ENCODE results near the gene DHRS12.
A peak's percentile ranks its signal among the peaks of the same experiment; 100 is the strongest.

The DHRS12 gene

DNA sequence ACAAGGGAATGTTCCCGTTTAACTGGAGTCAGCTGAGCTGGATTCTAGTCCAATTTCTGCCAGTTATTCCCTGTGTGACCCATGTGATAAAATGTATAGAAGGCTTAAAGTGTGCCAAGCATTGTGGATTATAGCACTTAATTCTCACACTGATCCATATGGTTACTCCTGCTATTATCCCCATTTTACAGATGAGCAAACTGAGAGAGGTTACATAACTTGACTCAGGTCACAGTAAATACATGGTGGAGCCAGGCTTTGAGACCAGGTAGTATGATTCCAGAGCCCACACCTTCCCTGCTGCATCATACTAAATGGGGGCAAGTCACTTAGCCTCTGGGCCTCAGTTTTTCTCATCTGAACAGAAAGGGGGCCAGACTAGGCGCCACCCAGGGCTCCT is 2.0 kb upstream of the DHRS12 start:
- no peak for DNase-seq

DNA sequence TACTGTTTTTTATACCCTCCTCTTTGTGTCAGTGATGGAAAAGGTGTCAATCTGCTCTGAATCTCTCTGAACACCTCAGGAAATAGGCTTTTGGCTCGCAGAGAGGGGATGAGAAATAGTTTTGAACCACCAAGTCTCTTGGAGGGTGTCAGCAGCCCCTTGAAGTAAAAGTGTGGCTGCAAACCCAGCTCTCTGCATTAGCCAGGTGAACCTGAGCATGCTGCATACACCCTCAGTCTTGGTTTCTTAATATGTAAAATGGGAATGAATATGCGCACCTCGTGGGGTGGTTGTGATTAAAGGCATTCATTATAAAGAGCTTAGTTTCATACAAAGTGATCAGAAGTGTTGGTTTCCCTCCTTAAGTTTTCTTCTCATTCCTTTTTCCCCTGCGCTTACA is 1.4 kb upstream of the DHRS12 start:
- DNase-seq, result no peak

DNA sequence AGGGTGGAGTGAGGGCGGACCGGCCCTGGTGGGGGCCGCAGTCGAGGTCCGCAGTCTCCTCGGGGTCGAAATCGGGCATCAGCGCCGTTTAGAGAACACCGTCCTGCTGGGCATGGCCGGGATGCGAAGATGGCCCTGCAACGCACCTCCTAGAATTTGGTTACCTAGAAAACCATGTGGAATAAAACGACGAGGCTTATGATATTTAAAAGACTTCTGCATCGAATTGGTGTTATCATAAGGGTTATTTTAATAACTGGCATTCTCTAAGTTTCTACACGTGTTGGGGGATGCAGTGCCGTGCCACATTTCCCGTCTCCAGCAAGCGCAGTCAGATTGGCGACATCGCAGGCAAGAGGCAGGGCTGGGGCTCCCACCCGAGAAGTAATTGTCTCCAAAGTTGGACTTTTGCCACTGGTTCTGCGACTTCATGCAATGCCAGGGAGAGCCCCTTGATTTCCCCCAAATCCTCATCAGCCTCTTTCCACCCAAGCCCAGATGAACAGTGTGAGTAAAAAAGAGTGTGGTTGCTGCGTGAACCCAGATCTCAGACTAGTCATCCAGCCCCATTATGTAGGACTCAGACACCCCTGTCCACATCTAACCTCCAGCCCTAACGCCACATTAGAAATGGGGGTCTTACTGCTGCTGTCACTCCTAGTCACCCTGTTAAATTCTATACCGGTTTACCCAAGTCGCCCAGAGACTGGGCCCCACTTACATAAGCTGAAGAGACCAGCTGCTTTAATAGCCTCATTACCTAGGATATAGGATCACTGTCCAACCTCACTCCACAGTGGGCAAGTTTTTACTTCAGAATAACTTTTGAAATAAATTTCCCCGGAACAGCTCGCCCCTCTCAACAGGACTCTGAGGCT is 571 bp upstream of the DHRS12 start:
- no peak for DNase-seq

- no peak for DNase-seq
Measured at GRCh38 chr13:51802631-51803418, 1.1 kb downstream of the DHRS12 start.

DNA sequence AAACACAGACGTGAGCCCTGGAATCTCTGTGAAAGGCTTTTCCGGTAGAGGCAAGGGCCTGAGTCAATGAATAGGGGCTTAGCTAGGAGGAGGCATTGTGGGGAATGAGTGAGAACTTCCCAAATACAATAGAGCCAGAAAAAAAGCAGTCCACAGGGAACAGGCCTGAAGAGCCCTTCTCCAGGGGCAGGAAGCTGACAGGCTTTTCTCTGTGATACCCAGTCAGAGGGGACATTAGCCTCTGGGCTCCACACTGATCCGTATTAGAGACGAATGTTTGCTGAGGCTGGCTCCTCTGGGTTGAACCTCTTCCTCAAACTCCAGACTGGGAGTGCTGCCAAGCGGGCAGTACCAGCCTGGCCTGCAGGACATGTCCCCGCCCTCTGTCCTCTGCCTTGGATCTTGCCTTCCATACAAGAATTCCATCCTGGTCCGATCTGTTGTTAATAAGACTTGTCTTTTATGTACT is 2.3 kb downstream of the DHRS12 start:
- DNase-seq, result no peak

DNA sequence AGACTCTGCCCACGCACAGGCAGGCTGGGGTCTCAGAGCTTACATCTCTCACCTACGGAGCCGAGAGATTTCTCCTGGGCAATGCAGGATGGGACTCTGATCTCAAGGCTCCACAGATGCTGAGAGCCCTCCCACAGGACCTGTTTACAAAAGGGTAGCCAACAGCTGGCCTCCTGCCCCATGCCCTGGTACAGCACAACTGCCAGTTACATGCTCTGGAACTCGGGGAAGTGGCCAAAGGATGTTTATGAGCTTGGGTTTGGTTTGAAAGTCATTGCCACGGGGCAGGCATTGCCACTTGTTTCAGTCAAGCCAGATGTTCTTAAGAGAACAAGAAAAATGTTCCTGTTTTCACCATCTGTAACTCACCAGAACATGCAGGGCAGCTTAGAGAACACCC is 3.5 kb downstream of the DHRS12 start:
- no peak for DNase-seq

- no peak for DNase-seq
Measured at GRCh38 chr13:51799261-51799660, 4.7 kb downstream of the DHRS12 start.

DNA sequence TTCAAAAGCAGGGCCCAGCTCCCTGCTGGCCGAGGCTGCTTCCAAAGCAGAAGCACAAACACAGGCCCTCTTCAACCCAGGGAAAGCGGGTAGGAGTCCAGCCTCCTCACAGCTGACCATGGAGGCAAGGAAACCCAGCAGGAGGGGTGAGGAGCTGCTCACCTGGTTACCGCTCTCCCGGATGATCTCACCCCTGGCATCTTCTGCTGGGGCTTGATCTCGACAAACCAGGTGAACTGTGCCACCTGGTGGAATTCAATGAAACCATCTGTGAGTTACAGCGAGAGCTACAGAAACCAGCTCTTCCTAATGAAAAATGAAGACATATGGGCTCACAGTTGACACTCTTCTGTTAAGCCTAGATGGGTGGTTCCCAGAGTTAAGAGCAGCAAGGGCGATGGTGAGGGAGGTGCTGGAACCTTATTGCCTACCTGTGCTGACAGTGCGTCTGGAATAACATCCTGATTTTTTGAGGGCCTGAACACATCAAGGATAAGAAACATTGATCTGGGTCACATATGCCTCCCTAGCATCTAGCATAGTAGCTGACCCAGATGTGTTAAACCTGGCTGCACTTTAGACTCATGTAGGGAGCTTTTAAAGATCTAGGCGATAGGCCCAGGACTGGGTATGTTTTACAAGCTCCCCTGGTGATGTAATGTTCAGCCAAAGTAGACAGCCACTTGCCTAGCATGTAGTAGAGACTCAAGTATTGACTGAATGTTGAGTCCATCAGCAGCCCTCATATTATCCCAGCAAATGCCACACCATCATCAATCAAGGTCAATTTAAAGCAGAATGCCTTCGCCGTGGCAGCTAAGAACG is 6.1 kb downstream of the DHRS12 start:
- peak; percentile 59 for DNase-seq

DNA sequence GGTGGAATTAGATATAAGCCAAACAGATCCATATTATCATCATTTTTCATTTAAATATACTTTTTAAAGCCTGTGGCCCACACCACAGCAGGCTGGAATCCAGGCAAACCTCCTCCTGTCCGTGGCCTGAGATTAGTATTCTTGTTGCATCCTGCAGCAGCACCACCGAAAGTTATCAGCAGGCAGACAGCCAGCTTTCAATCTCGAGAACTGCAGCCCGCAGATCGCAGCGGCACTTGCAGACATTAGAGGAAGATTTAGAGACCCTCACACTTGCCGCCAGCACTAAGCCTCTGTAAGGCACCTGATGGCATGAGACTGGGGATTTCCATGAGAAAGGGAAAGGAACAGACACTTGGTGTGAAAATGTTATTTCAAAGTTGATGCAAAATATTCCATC is 7.4 kb downstream of the DHRS12 start:
- DNase-seq, result no peak

DNA sequence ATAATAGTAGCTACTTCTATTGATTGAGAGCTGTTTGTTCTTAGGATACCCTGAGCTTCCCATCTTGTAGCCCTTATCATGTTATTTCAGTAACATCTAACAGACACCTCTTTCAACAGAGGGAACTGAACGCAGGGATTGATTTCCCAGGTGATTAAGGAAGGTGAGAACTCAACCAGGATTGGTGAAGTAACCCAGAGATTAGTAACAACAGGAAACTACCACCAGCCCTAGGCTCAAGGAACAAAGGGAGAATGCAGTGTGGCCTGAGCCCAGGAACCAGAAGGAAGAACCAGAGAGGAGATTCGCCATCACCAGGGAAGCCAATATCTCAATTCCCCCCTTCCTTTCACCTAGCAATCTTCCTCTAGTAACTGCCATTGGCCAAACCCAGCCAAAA is 8.5 kb downstream of the DHRS12 start:
- no peak for DNase-seq

DNA sequence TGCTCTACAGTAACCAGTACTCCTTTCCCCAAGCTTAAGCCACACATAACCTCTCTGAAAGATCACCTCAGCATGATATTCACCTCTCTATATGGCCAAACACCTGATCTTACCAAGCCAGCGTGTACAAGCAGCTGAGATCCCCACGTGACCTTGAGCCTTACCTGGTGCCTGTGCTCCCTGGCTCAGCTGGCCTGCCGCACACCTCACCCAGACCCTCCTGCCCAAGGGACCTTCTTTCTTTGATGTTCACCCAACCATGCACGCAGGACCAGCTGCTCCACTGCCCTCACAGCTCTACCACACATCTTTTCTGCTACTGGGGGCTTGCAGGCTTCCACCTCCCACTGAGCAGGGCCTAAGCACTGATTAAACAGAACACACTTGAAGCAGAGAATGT is 9.0 kb downstream of the DHRS12 start:
- no peak for DNase-seq

DNA sequence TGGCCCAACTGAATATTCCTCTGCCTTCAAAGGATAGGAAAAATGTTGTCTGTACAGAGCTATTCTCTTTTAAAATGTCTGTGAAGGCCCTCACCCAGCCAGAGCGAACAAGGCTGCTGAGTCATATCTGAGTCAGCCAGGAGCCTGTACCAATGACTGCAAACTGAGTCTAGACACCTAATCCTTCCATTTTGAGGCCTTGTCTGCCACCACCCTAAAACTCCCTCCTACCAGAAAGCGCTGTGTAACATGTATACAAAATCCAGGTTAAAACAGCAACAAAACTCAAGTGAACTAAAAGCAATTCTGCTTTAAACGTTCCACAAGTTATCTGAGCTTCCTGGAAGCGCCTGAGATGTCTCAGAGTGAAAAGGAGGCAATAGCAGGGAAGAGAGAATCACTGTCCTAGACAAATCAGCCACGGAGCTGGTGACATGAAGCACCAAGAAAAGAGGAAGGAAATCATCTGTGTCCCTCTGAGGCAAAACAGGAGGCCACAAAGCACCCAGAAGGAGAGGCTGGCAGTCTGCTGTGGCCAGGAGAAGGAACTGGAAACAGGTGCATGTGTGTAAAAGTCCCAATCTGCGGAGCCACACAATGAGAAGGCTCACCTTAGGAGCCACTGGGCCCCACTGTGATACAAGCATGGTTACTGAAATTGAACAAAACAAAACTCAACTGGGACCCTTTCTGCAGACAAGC is 10.2 kb downstream of the DHRS12 start:
- peak; percentile 61 for DNase-seq

- no peak for DNase-seq
Measured at GRCh38 chr13:51786425-51787265, 17.3 kb downstream of the DHRS12 start.

- DNase-seq, result no peak
Measured at GRCh38 chr13:51785712-51786424, 18.1 kb downstream of the DHRS12 start.

- no peak for DNase-seq
Measured at GRCh38 chr13:51784097-51784496, 19.9 kb downstream of the DHRS12 start.

- no peak for DNase-seq
Measured at GRCh38 chr13:51783428-51784094, 20.4 kb downstream of the DHRS12 start.

DNA sequence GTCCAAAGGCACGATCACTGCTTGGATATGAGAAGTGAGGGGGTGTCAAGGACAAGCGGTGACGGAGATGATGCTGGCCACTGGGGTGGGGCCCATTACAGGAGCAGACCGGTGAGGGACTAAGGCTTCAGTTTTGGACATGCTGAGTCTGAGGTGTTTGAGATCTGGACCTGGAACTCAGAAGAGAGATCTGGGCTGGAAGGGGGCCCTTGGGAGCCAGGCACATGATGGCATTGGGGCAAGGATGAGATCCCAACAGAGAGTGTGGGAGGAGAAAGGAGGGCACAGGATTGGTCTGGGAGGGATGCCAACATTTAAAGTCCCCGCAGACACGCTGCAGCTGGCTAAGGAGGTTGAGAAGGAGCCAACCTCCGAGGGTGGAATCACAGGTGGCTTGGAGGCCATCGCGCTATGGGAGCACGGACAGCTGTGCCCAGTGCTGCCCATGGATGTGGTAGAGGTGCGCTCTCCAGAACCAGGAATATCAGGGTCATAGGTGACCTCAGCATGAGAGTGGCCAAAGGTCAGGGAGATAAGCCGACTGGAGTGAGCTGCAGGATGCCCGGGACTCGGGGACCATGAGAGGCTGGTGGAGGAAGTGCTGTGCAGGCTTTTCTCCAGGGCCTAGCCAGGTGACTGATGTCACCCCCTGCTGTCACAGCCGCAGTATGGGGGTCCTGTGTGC is 21.8 kb downstream of the DHRS12 start:
- DNase-seq, result no peak

DNA sequence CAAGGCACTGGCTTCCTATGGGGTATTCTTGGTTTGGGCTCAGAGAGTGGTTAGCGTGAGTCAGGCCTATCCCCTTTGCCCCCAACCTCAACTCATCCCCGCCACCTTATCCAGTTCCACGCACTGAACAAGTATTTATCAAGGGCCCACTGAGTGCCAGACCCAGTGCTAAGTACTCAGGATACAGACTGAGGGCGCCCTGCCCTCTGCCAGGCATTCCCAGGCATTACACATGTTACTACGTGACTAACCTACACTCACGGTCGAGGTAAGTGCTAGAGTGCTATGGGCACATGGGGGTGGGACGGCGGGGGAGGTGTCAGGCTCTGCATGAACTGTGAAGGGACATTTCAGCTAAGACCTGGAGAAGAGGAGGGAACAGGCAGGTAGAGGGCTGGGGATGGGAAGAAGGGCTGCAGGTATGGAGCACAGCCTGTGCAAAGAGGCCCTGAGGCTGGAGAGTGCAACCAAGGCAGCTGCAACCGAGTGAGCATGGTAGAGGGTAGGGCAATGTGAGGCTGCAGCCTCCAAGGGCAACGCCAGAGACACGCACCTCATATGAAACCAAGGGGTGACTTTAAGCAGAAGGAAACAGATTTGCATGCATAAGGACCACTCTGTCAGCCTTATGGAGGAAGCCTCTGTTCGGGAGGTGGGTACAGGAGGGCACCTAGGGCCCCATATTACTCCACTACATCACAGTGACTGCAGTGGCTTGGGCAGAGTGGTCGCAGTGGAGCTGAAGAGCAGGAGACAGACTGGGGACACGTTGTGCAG is 22.5 kb downstream of the DHRS12 start:
- DNase-seq, result no peak

- no peak for DNase-seq
Measured at GRCh38 chr13:51780099-51780498, 23.9 kb downstream of the DHRS12 start.

Data from kidney glomerular epithelial cell (primary cell).